ENCODE data around the gene ZNF830.
"Not testable (repeated sequence)": the region's sequence is repeated elsewhere in the genome, so short reads cannot be mapped to it uniquely, and the experiment has no call there.

The ZNF830 gene

GRCh38 chr17:34991606-34992005 is 30.3 kb downstream of the ZNF830 start:
- DNase-seq (ENCODE audit: low read depth): no peak

GRCh38 chr17:34993031-34993430 is 31.7 kb downstream of the ZNF830 start:
- DNase-seq (ENCODE audit: low read depth): no peak

DNA sequence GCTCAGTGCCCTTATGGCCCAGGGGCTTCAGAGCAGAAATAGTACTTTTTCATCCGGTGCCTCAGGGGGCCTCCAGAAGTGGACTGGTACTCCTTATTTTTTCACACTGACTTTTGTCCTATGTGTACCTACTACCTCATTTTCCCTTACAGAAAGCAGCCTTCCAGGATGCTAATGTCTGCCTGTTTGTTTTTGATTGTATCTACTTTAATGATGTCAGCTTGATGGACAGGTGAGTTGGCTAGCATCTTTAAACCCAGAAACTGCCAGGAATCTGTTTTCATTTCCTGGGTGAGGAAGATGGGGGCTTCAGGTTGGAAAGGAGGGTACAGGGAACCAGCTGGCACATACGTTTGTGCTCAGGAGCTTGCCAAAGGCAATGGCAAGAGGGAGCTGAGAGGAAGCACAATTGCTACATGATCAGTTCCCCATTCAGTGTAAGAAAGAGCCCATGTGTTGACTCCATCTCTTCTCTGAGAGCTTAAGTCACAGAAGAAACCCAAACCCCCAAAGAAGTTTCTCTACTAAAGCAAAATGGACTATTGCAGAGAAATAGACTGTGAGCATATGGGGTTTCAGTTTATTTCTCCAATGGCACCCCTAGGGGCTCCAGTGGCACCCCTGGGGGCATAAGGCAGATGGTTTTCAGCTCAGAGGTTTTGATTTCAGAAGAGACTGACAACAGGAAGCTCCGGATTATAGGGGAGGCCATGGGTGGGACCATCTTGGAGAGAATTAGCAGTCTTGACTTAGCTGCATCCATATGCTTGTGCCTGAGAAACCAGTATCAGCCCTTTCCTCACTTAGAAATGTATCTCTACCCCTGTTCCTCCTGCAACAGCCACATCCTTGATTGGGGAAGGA is 35.3 kb downstream of the ZNF830 start:
- no peak for DNase-seq (ENCODE audit: low read depth)

DNA sequence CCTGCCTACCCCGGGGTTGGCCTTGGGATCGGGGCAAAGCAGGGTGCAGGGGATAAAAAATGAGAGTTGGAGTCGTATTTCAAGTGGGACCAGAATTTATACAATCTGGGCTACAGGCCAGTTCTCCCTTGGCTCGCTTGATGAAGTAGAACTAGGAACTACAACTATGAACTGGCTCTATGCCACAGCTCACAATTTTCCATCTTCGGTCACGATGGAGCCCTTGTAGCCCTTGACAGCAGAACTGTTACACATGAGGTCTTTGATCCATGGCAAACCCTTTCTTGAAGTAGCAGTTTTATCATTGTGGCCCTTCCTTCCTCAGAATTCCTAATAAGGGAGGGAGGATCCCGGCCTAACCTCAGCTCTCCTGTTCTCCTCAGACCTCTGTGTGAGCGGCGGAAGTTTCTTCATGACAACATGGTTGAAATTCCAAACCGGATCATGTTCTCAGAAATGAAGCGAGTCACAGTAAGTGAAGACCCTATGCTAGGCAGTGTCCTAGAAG is 36.1 kb downstream of the ZNF830 start:
- DNase-seq (ENCODE audit: low read depth): peak; percentile 55

GRCh38 chr17:34998205-34998604 is 36.9 kb downstream of the ZNF830 start:
- no peak for DNase-seq (ENCODE audit: low read depth)

DNA sequence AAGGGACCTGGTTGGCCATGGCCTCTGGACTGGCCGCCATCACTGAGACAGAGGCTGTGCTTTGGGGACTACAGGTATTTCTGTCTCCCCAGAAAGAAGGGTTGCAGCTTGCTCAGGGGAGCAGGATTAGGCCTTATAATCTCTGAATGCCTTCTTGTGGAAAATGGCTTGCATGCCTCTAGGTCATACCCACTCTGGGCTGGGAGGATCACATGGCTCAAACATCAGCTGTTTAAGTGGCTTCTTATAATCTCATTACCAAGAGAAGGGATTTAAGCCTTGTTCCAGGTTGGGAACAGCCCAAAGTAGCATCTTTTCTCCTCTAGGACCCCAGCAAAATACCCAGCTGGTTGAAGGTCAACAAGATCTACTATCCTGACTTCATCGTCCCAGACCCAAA is 38.1 kb downstream of the ZNF830 start:
- DNase-seq (ENCODE audit: low read depth): no peak

GRCh38 chr17:35000965-35001364 is 39.6 kb downstream of the ZNF830 start:
- DNase-seq (ENCODE audit: low read depth): not testable (repeated sequence)

- DNase-seq (ENCODE audit: low read depth): no peak
These were observed 40.2 kb downstream of the ZNF830 start for GRCh38 chr17:35001549-35001948.

DNA sequence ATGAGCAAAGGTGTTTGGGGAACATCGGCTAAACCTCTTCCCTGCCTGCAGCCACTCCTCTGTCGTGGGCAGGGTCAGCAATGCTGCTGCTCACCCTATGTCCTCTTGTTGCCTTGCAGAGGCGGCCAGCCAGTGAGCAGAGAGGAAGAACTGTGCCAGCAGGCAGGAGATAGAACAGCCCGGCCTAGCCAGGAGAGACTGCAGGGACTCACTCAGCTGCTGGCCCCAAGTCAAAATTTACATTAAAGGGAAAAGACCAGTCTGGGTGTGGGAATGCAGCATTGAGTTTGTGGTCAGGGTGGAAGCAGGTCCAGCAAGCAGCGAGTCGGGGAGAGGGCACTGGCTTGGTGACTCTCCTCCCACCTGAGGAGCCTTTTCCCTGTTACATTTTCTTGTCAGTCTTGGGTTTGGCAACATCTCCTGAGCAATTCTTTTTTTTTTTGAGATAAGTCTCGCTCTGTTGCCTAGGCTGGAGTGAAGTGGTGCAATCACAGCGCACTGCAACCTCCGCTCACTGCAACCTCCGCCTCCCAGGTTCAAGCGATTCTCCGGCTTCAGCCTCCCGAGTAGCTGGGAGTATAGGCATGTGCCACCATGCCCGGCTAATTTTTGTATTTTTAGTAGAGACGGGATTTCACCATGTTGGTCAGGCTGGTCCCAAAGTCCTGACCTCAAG is 41.7 kb downstream of the ZNF830 start:
- no peak for DNase-seq (ENCODE audit: low read depth)

DNA sequence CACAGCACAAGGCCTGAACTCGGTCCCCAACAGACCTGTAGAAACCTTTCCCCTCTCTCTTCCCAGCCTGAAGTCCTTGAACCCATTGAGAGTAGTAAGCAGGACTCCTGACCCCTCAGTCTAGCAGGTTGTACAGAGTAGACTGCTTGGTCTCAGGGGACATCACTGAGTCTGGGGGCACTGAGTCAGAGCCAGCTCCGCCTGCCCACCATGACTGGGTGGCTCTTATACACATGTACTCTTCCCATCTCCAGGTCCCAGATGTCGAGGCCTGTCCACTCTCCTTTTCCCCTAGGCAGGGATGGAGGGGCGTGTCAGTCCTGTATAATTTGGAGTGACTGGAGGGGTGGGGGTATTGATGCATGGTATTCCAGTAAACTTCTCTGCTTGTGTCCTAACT is 42.4 kb downstream of the ZNF830 start:
- no peak for DNase-seq (ENCODE audit: low read depth)

DNA sequence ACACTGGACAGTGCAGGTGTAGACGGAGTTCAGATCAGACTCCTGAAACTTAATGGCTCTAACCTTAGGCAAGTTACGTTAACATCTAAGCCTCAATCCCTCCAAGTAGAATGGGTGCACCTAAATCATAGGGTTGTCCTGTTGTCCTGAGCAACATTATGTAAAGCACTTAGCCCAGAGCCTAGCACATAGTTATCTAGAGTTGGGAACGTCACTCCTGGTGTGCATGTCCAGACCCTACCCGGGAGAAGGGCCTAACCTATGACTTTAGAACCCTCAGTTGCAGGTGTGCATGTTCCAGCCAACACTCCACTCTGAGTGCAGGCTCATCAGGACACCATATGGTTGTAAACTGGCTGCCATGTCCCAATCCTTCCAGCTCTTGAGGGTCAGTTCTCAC is 45.0 kb downstream of the ZNF830 start:
- DNase-seq (ENCODE audit: low read depth): no peak

GRCh38 chr17:35006961-35007360 is 45.6 kb downstream of the ZNF830 start:
- DNase-seq (ENCODE audit: low read depth): no peak

DNA sequence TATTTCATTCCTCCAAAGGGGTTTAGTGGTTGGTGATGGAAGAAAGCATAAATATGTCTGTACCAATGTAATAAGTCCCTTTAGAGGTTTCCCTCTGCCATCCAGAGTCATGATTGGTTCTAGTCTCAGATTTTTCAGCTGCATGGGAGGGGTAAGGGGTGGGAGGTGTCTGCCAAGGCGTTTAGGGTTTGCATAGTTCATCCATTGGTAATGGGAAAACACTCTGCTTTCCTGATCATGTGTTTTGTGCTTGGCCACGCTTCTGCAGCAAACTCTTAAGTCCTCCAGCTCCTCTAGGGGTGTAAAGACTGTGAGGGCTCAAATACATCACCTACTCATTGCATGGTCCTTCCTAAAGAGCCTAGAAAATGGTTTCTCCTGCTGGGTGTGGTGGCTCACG is 48.8 kb downstream of the ZNF830 start:
- DNase-seq (ENCODE audit: low read depth): no peak

DNA sequence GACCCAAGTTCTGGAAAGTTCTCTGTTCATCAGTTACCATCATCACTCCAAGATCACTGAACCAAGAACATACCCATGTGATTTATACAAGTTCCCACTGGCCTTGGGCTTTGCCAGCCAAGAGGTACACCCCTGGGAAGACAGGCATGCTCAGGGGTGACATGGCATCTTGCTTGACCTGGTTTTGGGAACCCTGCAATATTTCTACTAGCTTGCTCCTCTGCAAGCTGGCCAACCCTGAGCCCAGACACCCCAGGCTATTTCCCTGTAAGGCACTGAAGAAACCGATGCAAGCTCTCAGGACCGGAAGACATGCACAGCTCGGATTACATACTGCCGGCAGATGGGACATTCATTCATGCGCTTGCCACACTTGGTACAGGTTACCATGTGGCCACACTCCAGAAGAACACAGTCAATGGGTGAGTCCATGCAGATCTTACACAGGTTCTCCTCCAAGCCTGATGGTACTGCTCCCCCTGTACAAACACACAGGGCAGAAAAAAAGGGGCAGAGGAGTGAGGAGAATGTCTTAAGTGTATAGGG is 50.4 kb downstream of the ZNF830 start:
- DNase-seq (ENCODE audit: low read depth): no peak
